ENCODE data around the gene OBSCN.

OBSCN gene

DNA sequence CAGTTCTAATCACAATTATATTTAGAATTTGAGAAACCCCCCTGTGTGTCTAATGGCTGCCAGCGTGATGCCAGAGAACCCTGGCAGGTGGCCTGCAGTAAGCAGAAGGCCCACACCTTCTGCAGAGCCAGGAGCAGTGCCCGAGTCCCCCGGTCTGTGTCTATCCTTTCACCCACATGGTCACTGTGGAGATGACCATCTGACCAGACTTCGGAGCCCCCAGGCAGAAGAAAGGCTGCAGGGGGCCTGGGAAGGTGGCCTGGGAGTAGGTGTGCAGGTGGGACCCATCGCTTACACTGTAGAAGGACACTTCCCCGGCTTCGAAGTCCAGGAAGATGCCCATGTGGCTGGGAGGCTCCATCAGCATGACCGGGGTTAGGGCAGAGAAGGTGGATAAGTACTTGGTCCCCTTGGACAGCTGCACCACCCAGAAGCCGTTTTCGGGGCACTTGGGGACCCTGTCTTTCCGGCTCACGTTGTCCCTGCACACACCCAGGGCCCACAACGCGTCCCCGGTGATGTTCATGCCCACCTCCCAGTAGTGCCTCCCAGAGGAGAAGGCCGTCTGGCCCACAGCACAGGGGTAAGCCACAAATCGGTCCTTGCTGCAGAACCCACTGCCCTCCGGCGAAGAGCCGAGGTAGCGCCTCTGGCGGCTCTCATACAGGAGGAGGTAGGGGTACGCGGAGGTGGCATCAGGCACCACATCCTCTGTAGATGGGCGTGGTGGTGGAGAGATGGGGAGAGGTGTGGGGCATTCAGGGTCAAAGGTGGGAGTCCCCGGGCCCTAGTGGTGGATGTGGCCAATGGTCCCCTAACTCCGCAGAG lies 200.4 kb downstream of the OBSCN start:
- DNase-seq, result no peak

DNA sequence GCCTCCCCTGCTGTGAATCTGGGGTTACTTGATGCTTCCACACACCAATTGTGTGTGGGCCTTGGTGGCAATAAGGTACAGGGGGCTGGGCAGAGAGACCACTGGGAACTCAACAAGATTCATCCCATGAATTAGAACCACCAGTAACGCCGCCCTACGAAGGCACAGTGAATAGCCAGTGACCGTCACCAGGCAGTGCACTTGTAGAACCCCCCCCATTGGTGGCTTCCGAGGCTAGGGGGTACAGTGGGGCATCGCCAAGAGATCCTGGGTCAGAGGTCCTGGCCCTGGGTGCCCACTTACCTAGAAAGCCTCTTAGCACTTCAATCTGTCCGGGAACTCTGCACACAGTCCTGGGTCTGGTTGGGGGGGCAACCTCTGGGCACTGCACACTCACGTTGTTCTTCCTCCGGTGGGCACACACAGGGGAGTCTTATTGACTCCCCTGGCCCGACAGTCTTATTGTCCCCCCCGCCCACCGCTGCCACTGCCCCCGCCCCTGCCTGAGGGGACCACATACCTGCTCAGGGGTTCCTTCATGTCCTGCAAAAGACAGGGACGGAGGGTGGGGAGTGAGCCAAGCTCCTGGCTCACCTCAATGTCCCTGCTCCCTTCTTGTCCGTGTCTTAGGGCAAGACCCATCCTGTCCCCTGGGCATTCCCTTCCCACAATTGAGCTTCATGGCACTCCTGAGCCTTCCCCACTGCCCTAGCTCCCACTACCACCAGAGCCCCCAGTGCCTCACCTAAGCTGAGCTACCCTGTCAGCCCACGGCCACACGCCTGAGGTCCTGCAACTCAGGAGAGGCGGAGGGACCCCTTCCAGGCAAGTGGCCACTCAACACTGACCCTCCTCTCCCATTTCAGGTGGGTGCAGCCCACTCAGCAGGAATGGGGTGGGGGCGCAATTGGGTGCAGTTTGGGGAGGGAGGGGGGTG lies 201.3 kb downstream of the OBSCN start:
- no peak for DNase-seq

GRCh38 chr1:228410015-228410414 lies 202.2 kb downstream of the OBSCN start:
- DNase-seq, result no peak

DNA sequence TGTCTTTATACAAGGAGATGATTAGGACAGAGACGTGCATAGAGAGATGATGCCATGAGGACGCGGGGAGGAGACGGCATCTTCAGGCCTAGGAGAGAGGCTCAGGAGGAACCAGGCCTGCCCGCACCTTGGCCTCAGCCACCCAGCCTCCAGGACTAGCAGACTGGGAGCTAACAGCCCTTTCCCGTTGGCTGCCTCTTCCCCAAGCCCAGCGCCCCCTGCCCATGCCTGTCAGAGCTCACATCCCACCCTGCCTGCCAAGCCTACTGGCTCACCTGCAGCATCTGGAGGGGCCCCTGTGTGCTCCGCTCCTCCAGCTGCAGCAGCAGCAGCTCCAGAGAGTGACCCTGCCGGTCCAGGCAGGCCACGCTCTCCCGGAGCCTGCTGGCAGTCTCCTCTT lies 202.8 kb downstream of the OBSCN start:
- no peak for DNase-seq

DNA sequence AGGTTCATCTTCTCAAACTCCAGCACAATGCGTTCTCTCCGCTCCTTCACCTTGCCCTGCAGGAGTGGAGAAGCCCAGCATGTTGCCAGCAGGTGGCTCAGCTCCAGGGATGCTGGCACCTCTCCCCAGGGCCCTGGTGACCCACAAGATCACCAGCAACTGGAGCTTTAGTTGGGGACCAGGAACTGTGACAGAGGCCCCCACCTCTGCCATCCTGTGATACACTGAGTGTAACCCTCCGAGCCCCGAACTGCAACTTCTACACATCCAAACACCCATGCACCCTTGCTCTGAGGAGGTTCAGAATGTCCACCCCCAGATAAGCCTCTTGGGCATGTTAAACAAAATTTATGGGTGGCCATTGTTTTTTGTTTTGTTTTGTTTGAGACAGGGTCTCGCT lies 203.3 kb downstream of the OBSCN start:
- no peak for DNase-seq

DNA sequence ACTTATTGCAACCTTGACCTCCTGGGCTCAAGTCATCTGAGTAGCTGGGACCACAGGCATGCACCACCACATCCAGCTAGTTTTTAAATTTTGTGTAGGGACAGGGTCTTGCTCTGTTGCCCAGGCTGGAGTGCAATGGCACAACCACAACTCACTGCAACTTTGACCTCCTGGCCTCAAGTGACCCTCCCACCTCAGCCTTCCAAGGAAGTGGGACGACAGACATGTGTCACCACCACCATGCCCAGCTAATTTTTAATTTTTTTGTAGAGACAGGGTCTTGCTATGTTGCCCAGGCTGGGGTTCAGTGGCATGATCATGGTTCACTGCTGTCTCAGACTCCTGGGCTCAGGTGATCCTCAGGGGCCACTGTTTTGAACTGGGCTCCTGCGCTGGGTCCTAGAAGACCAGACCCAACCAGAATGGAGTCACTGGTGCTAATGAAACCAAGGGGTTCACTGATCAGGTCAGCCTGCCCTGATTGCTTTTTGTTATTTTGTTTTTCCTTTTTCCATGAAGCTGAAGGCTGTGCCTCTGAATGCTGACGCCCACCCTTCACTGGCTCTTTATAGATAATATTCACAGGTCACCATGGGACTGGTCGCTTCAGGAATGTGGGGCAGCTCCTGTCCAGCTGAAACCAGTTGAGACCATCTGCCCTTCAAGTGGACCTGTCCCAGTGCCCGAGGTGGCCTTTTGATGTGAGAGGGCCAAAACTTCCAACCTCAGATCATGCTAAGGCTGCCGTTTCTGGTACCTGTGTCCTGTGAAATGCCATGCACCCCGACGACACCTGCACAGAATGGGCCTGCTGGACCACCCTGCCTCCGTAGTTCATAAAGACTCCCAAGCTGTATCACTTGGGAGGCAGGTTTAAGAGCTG lies 203.9 kb downstream of the OBSCN start:
- DNase-seq, result no peak

DNA sequence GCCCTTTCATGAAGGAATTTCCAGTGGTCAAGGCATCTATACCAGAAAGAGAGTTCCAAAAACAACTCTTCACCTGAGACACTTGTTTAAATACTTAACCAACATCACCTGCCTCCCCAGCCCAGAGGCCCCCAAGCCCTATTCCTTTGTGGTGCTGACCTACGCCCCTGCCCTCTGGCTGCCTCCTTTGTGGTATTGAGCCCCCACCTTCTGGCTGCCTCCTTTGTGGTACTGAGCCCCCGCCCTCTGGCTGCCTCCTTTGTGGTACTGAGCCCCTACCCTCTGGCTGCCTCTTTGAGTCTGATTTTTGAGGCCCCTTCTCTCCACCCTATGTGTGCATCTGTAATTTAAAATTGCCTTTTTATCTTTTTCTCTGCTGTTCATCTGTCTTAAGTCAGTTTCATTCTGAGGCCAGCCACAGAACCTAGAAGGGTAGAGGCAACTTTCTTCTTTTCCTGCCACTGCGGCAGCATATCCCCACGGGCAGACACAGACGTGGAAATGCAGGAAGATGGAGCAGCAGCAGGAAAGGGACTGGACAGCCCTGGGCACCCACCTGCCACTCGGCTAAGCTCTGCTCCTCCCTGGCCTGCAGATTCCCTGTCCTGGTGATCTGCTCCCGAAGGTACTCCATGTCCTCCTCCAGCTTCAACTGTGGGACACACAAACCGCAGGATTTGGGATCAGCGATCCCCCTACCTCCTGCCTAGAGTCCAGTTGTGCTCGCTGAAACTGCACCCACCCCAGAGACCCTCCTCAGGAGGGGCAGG lies 205.6 kb downstream of the OBSCN start:
- no peak for DNase-seq

- DNase-seq, result no peak
Measured at GRCh38 chr1:228414511-228415211, 206.8 kb downstream of the OBSCN start.

- no peak for DNase-seq
Measured at GRCh38 chr1:228415221-228415620, 207.4 kb downstream of the OBSCN start.

GRCh38 chr1:228415853-228416216 lies 208.0 kb downstream of the OBSCN start:
- no peak for DNase-seq

DNA sequence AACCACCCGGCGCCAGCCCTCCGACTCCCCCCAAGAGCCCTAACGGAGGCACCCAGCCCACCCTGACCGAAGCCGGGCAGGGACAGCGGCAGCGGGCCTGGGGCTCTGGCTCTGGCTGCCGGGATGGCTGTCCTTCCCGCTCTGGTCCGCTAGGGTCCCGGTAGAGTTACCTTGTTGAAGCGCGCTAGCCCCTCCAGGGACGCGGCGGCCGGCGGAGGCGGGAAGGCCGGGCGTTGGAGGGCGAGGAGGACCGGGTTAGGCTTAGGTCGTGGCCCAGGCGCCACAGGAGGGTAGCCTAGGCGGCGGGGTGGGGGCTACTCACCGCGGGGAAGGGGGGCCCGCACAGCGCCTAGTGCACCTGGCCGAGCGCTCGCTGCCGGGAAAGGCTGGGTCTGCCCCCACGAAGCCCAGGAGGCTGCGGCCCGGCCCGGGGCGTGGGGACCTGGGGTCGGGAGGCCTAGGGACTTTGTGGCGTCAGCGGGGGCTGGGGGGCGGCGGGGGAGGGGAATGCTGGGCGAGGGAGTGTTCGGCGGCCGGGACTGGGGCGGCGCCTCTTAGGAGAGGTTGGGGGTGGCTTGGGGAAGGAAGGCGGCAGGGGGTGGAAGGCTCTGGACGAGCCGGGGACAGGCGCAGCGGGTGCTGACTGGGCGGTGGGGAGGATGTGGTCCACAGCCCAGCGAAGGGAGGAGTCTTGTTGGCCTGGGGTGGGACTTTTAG lies 208.5 kb downstream of the OBSCN start, which contains the start of gene TRIM17:
Gene TRIM17, minus strand, starts transcription at position 645 of the 717 bp plus-strand sequence. CDS start 1,789 bp downstream, outside the sequence.
- DNase-seq, result peak; percentile 57

GRCh38 chr1:228417061-228417460 lies 209.2 kb downstream of the OBSCN start:
- DNase-seq, result no peak

DNA sequence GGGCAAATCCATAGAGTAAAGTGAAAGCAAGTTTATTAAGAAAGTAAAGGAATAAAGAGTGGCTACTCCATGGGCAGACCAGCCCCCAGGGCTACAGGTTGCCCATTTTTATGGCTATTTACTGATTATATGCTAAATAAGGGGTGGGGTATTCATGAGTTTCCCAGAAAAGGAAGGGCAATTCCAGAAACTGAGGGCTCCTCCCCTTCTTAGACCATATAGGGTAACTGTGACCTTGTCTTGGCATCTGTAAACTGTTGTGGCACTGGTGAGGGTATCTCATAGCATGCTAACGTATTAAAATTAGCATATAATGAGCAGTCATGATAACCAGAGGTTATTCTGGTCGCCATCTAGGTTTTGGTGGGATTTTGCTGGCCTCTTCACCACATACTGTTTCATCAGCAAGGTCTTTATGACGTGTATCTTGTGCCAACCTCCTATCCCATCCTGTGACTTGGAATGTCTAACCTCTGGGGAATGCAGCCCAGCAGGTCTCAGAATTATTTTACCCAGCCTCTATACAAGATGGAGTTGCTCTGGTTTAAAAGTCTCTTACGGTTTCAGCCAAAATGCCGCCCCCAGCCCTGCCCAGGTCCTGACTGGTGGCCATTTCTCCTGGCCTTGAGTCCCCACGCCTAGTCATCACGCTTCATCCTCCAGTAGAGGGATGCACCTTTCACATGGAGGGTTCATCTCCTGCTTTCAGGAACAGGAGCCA lies 209.8 kb downstream of the OBSCN start:
- no peak for DNase-seq

GRCh38 chr1:228420968-228421826 lies 213.4 kb downstream of the OBSCN start:
- DNase-seq, result no peak

GRCh38 chr1:228423404-228424053 lies 215.7 kb downstream of the OBSCN start:
- DNase-seq, result no peak

DNA sequence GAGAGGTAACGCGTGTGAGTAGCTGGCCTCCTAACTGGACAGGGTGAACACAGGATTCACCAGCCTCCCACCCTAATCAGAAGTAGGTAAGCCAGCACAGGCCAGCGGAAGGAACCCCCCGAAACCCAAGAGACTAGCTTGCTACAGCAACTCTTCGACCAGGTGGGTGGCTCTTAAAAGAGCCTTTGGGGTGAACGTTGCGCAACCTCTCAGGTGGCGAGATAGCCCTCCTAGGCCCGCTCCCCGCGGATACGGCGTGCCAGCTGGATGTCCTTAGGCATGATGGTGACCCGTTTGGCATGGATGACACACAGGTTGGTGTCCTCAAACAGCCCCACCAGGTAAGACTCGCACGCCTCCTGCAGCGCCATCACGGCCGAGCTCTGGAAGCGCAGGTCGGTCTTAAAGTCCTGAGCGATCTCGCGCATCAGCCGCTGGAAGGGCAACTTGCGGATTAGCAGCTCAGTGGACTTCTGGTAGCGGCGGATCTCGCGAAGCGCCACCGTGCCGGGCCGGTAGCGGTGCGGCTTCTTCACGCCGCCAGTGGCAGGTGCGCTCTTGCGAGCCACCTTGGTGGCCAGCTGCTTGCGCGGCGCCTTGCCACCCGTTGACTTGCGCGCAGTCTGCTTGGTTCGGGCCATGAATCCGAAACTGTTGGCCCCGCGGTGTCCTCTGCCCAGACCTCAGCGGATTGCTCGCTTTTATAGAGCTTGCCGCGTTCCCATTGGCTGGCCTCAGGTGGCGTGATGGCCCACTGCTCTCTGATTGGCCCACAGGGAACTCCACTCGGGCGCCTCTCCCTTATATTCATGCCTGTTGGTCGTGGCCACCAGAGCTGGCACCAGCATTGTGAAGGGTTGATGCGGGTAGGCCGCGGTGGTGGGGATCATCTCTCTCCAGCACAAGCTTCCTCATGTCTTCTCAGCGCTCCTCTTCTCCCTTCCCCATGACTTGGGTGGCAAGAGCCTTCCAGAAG lies 217.1 kb downstream of the OBSCN start:
- DNase-seq, result no peak

DNA sequence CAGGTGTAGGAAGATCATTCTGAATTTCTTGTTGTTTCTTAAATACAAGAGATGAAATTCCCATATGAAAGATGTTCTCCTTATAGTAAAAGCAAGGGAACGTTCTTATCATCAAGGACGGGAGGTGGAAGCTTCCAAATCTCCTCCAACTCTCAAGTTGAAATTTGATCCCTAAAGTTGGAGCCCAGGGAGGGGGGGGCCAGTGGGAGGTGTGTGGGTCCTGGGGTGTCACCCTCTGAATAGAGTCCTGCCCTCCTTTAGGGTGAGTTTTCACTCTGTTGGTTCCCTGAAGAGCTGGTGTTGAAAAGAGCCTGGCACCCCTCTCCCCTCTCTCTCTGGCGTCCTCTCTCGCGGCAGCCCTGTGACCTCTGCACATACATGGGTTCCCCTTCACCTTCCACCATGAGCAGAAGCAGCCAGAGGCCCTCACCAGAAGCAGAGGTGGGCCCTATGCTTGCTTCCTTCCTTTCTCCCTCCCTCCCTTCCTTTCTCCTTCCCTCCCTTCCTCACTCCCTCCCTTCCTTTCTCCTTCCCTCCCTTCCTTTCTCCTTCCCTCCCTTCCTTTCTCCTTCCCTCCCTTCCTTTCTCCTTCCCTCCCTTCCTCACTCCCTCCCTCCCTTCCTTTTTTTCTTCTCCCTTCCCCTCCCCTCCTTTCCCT lies 218.8 kb downstream of the OBSCN start:
- no peak for DNase-seq

Data from activated CD4-positive, alpha-beta T cell treated with anti-CD3 and anti-CD28 coated beads for 48 hours (primary cell).